ENCODE results near the gene CRIM1. TPM values are rescaled to one million over a fixed set of nuclear protein-coding genes. Genes with fewer than 3 reads are reported as not detected.
"Not testable (repeated sequence)": the region's sequence is repeated elsewhere in the genome, so short reads cannot be mapped to it uniquely, and the experiment has no call there.

The CRIM1 gene
- total RNA-seq, 1 experiment from 2014 or later, result 24.1 TPM

DNA sequence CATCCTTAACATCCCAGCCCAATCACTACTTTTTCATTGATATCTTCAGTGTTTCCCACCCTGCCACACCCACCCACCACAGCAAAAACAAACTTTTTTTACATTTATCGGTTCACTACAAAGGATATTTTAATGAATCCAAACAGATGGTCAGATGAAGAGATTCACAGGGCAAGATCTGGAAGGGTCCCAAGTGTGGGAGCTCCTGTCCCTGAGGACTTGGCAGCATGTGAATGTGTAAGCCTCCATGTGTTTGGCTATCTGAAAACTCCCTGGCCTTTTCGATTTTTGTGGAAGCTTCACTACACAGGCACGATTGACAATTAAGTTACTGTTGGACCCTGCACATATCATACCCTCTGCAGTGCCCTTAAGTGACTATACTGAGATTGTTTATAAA is 48.1 kb upstream of the CRIM1 start:
- TF ChIP-seq, protein P1, sequence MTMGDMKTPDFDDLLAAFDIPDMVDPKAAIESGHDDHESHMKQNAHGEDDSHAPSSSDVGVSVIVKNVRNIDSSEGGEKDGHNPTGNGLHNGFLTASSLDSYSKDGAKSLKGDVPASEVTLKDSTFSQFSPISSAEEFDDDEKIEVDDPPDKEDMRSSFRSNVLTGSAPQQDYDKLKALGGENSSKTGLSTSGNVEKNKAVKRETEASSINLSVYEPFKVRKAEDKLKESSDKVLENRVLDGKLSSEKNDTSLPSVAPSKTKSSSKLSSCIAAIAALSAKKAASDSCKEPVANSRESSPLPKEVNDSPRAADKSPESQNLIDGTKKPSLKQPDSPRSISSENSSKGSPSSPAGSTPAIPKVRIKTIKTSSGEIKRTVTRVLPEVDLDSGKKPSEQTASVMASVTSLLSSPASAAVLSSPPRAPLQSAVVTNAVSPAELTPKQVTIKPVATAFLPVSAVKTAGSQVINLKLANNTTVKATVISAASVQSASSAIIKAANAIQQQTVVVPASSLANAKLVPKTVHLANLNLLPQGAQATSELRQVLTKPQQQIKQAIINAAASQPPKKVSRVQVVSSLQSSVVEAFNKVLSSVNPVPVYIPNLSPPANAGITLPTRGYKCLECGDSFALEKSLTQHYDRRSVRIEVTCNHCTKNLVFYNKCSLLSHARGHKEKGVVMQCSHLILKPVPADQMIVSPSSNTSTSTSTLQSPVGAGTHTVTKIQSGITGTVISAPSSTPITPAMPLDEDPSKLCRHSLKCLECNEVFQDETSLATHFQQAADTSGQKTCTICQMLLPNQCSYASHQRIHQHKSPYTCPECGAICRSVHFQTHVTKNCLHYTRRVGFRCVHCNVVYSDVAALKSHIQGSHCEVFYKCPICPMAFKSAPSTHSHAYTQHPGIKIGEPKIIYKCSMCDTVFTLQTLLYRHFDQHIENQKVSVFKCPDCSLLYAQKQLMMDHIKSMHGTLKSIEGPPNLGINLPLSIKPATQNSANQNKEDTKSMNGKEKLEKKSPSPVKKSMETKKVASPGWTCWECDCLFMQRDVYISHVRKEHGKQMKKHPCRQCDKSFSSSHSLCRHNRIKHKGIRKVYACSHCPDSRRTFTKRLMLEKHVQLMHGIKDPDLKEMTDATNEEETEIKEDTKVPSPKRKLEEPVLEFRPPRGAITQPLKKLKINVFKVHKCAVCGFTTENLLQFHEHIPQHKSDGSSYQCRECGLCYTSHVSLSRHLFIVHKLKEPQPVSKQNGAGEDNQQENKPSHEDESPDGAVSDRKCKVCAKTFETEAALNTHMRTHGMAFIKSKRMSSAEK (CRISPR knock-in tag; IDR thresholded peaks at IDR 0.05; ENCODE audit: borderline replicate concordance), result no peak
- Mint-ChIP-seq H3K27me3 (ENCODE audit: low read depth) (no peaks in the 10 kb centered on the region; the same call in 1 of the 2 replicates), H3K4me1 (no peaks in the 10 kb centered on the region), H3K4me3 (no peak overlapping the region), H3K27ac (no peak overlapping the region), H3K36me3 (peaks cover 10% of the 10 kb centered on the region), H3K9me3 (peaks cover 30% of the 10 kb centered on the region)
- no peak for DNase-seq (ENCODE audit: low spot score)
- POLR2A ChIA-PET, result no interaction called here
- CTCF ChIA-PET, result no interaction called here
- ATAC-seq, result no peak

DNA sequence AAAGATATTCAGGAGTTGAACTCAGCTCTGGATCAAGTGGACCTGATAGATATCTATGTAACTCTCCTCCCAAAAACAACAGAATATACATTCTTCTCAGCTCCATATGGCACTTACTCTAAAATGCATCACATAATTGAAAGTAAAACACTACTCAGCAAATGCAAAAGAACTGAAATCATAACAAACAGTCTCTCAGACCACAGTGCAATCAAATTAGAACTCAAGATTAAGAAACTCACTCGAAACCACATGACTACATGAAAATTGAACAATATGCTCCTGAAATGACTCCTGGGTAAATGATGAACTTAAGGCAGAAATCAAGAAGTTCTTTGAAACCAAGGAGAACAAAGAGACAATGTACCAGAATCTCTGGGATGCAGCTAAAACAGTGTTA is 45.1 kb upstream of the CRIM1 start:
- CTCF ChIA-PET; POLR2A ChIA-PET; H3K4me1 Mint-ChIP-seq; H3K27me3 Mint-ChIP-seq (ENCODE audit: low read depth); DNase-seq (ENCODE audit: low spot score); H3K4me3 Mint-ChIP-seq; ATAC-seq; H3K27ac Mint-ChIP-seq: not testable (repeated sequence)
- H3K9me3 Mint-ChIP-seq, result peaks cover 44% of the 10 kb centered on the region
- peaks cover 19% of the 10 kb centered on the region for H3K36me3 Mint-ChIP-seq

DNA sequence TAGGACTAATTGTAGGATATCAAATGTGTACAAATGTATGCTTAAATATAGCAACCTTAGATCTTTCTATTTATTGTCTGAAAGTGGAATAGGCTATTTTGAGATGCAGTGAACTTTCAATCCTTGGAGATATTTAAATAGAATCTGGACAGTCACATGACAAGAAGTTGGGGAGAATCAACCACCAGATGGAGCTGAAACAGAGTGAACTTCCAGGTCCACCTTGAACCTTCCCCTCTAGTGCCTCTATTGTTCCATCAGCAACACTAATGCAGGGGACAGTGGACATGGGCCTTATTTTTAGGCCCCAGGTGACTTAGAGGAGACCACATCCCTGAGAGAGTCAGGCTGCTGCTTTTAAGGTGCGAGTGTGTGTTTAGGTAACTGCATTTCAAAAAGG is 37.0 kb upstream of the CRIM1 start:
- POLR2A ChIA-PET, result no interaction called here
- H3K9me3 Mint-ChIP-seq, result peaks cover 57% of the 10 kb centered on the region
- TF ChIP-seq, protein P2, sequence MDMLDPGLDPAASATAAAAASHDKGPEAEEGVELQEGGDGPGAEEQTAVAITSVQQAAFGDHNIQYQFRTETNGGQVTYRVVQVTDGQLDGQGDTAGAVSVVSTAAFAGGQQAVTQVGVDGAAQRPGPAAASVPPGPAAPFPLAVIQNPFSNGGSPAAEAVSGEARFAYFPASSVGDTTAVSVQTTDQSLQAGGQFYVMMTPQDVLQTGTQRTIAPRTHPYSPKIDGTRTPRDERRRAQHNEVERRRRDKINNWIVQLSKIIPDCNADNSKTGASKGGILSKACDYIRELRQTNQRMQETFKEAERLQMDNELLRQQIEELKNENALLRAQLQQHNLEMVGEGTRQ (CRISPR knock-in tag; IDR thresholded peaks at IDR 0.05), result peak; percentile 42
- no peak for TF ChIP-seq TCF7 (CRISPR knock-in tag; IDR thresholded peaks at IDR 0.05; ENCODE audit: low read depth)

DNA sequence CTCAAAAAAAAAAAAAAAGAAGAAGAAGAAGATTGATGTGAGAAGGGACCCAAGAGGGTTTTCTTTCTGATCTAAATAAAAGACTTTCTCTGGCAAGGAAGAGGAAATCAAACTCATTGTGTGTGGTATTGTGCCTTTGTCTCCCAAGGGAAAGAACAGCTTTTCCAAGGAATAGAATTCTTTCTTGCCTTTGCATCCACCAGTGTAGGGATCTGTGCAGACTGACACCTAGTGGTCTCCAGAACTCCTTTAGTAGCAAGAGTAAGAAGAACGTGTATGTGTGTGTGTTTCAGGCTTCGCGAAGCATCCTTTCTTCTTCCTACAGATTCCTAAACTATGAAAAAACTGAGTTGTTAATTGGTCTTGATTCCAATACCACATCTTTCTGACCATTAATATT is 33.5 kb upstream of the CRIM1 start:
- DNase-seq (ENCODE audit: low spot score) (no peak), ATAC-seq (peak; percentile 96)
- no peak for TF ChIP-seq ATF1 (CRISPR knock-in tag; IDR thresholded peaks at IDR 0.05)
- TF ChIP-seq, protein P3, sequence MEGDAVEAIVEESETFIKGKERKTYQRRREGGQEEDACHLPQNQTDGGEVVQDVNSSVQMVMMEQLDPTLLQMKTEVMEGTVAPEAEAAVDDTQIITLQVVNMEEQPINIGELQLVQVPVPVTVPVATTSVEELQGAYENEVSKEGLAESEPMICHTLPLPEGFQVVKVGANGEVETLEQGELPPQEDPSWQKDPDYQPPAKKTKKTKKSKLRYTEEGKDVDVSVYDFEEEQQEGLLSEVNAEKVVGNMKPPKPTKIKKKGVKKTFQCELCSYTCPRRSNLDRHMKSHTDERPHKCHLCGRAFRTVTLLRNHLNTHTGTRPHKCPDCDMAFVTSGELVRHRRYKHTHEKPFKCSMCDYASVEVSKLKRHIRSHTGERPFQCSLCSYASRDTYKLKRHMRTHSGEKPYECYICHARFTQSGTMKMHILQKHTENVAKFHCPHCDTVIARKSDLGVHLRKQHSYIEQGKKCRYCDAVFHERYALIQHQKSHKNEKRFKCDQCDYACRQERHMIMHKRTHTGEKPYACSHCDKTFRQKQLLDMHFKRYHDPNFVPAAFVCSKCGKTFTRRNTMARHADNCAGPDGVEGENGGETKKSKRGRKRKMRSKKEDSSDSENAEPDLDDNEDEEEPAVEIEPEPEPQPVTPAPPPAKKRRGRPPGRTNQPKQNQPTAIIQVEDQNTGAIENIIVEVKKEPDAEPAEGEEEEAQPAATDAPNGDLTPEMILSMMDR (IDR thresholded peaks at IDR 0.05), result 0 out of 2 replicates have a peak, but pooled peaks have one; percentile 20
- CTCF ChIA-PET, result interaction anchor here (0.6 to 1.3 kb wide), 15 partner anchors 9 to 454 kb away, joined by 3 to 6 read pairs (median 3); no protein-coding TSS in a partner anchor
- Mint-ChIP-seq H3K4me1 (no peaks in the 10 kb centered on the region), H3K27ac (no peak overlapping the region), H3K27me3 (ENCODE audit: low read depth) (no peaks in the 10 kb centered on the region), H3K9me3 (peaks cover 40% of the 10 kb centered on the region), H3K36me3 (peaks cover 27% of the 10 kb centered on the region), H3K4me3 (no peak overlapping the region)
- POLR2A ChIA-PET, result interaction anchor here (0.6 kb wide), 1 partner anchor 25 kb away, joined by 3 read pairs; no protein-coding TSS in a partner anchor

More for the DNA sequence above, 37.0 kb upstream of the CRIM1 start:
- DNase-seq (ENCODE audit: low spot score) (no peak), ATAC-seq (no peak)
- Mint-ChIP-seq H3K27me3 (ENCODE audit: low read depth) (no peaks in the 10 kb centered on the region), H3K27ac (no peak overlapping the region), H3K4me3 (no peak overlapping the region), H3K36me3 (peaks cover 41% of the 10 kb centered on the region), H3K4me1 (no peaks in the 10 kb centered on the region)
- CTCF ChIA-PET, result no interaction called here

DNA sequence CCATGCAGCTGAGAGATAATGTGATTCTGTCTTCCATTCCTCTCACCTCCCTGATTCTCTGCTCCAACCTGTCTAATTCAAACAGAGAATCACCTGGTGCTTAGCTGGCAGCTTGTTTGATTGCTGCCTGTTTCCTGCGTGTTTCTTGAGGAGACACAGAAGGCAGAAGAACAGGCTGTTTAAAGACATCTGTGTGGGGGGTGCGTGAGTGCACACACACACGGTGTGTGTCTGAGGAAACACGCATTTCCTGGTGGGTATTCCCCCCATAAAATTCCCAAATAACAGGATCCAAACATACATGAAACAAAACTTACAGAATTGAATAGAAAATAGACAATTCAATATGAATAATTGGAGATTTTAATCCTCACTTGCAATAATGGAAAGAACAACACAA is 29.3 kb upstream of the CRIM1 start:
- Mint-ChIP-seq H3K27ac (no peak overlapping the region), H3K27me3 (ENCODE audit: low read depth) (no peaks in the 10 kb centered on the region), H3K4me3 (no peak overlapping the region), H3K9me3 (peaks cover 24% of the 10 kb centered on the region), H3K4me1 (peaks cover 14% of the 10 kb centered on the region), H3K36me3 (peaks cover 22% of the 10 kb centered on the region)
- DNase-seq (ENCODE audit: low spot score) (no peak), ATAC-seq (no peak)
- ChIA-PET CTCF (no interaction called here), POLR2A (no interaction called here)
- TF ChIP-seq EMX1 (CRISPR knock-in tag; IDR thresholded peaks at IDR 0.05), result no peak
- no peak for TF ChIP-seq RORB (CRISPR knock-in tag; IDR thresholded peaks at IDR 0.05)
- TF ChIP-seq PRRX2 (CRISPR knock-in tag; IDR thresholded peaks at IDR 0.05), result no peak
- TF ChIP-seq, protein P4, sequence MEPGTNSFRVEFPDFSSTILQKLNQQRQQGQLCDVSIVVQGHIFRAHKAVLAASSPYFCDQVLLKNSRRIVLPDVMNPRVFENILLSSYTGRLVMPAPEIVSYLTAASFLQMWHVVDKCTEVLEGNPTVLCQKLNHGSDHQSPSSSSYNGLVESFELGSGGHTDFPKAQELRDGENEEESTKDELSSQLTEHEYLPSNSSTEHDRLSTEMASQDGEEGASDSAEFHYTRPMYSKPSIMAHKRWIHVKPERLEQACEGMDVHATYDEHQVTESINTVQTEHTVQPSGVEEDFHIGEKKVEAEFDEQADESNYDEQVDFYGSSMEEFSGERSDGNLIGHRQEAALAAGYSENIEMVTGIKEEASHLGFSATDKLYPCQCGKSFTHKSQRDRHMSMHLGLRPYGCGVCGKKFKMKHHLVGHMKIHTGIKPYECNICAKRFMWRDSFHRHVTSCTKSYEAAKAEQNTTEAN (CRISPR knock-in tag; IDR thresholded peaks at IDR 0.05), result no peak
